Measurements from ENCODE around the gene BRD7. TPM values are rescaled to one million over a fixed set of nuclear protein-coding genes. Genes with fewer than 3 reads are reported as not detected.

BRD7 gene
- total and polyA plus RNA-seq, 2 of the 13 experiments (the other 11 are each of a cell fraction or from before 2014, with no cell fraction given) = 82.3 to 149 TPM

- H4K20me1 ChIP-seq (ENCODE audit: insufficient read depth, low read length) = no peaks in the 10 kb centered on the region
- DNase-seq (ENCODE audit: low spot score) (no peak), ATAC-seq (peak; percentile 5; the same call in 2 of the 3 replicates), FAIRE-seq (no peak)
- peaks cover 2 to 26% of the 10 kb centered on the region in 2 experiments; a peak in 3 of 5 replicates for H3K27me3 ChIP-seq (ENCODE audit: control insufficient read depth in 1 of 2, insufficient read depth in 2 of 2, low read length in 2 of 2)
- no peaks in the 10 kb centered on the region for H3K79me2 ChIP-seq (ENCODE audit: insufficient read depth, low read length)
- no peak overlapping the region for H3K9ac ChIP-seq (ENCODE audit: insufficient read depth, low read depth, low read length)
- H3K27ac ChIP-seq (ENCODE audit: extremely low read length, insufficient read depth, low read length) = no peak overlapping the region
- BruUV-seq (replicated peaks) = no TSS peak
- H3K9me3 ChIP-seq (ENCODE audit: low read length) = no peaks in the 10 kb centered on the region
- intact Hi-C loops (cut with micrococcal nuclease; ENCODE audit: unreplicated experiment) (no loop called here), in situ Hi-C loops (cut with HindIII; ENCODE audit: extremely low pct_ligation_motif_present, low pct_unique_long_range_greater_than_20kb) (loop anchor here (5.0 kb wide), 1 partner anchor 52 kb away; no protein-coding TSS in a partner anchor)
- ChIA-PET CTCF (ENCODE audit: low intra/inter-chr PET ratio, low total read pairs) (no interaction called here), POLR2A (interaction anchor here (0.6 kb wide), 1 partner anchor 21 kb away, joined by 4 read pairs; no protein-coding TSS in a partner anchor)
- no peaks in the 10 kb centered on the region for H3K36me3 ChIP-seq (replicated peaks in 1 of 2; ENCODE audit: control insufficient read depth in 1 of 2, insufficient read depth in 2 of 2, low read length in 2 of 2)
- TF ChIP-seq KLF11 (CRISPR knock-in tag; IDR thresholded peaks at IDR 0.05) = no peak
- no peak for TF ChIP-seq SMARCC2 (IDR thresholded peaks at IDR 0.05)
- TF ChIP-seq ZNF629 (CRISPR knock-in tag; conservative IDR thresholded peaks at IDR 0.05) = peak; percentile 75
- TF ChIP-seq ZNF678 (CRISPR knock-in tag; IDR thresholded peaks at IDR 0.05) = no peak
- TF ChIP-seq TMF1 (CRISPR knock-in tag; IDR thresholded peaks at IDR 0.05; ENCODE audit: low read depth) = no peak
- peak; percentile 71; the same call in 1 of the 2 replicates for TF ChIP-seq CEBPB (IDR thresholded peaks at IDR 0.05; ENCODE audit: borderline replicate concordance, low read depth, low read length)
- no peak for TF ChIP-seq HNRNPUL1 (IDR thresholded peaks at IDR 0.05; ENCODE audit: low read depth, low read length)
- 74% methylated on average over 11 of the region's 13 CpGs for WGBS (ENCODE audit: low lambda C conversion rate)
- peaks cover 35% of the 10 kb centered on the region for H3K4me1 ChIP-seq (ENCODE audit: insufficient read depth, low read length)
- H2AFZ ChIP-seq (ENCODE audit: low read length) = no peak overlapping the region
- no peak overlapping the region for H3K4me3 ChIP-seq (replicated peaks in 1 of 3; ENCODE audit: insufficient read depth in 1 of 3, low read depth in 2 of 3, low read length in 3 of 3)
- H3K4me2 ChIP-seq (ENCODE audit: low read depth, low read length) = no peak overlapping the region
These were observed 98.2 kb downstream of the BRD7 start for GRCh38 chr16:50270510-50271147.

GRCh38 chr16:50269769-50270509, 98.8 kb downstream of the BRD7 start:
- CTCF ChIA-PET (ENCODE audit: low intra/inter-chr PET ratio, low total read pairs) = no interaction called here
- FAIRE-seq = no peak
- no TSS peak for BruUV-seq (replicated peaks)

More at GRCh38 chr16:50269769-50270509, 98.8 kb downstream of the BRD7 start:
- DNase-seq (ENCODE audit: low spot score) = no peak
- H3K4me2 ChIP-seq (ENCODE audit: low read depth, low read length) = no peak overlapping the region
- in situ Hi-C loops (cut with HindIII; ENCODE audit: extremely low pct_ligation_motif_present, low pct_unique_long_range_greater_than_20kb) (loop anchor here (5.0 to 10.0 kb wide), 3 partner anchors 32 to 395 kb away; no protein-coding TSS in a partner anchor), intact Hi-C loops (cut with micrococcal nuclease; ENCODE audit: unreplicated experiment) (no loop called here)
- POLR2A ChIA-PET = no interaction called here
- no peak overlapping the region for H3K4me3 ChIP-seq (replicated peaks in 1 of 3; ENCODE audit: insufficient read depth in 1 of 3, low read depth in 2 of 3, low read length in 3 of 3)
- no peak for TF ChIP-seq AGO1 (IDR thresholded peaks at IDR 0.05; ENCODE audit: low read depth, low read length, poor library complexity, severe bottlenecking)
- TF ChIP-seq TGIF2 (CRISPR knock-in tag; IDR thresholded peaks at IDR 0.05) = no peak
- no peak for TF ChIP-seq ZFP62 (CRISPR knock-in tag; IDR thresholded peaks at IDR 0.05)
- TF ChIP-seq ZNF761 (CRISPR knock-in tag; conservative IDR thresholded peaks at IDR 0.05) = no peak
- no peak for TF ChIP-seq LRRFIP1 (CRISPR knock-in tag; conservative IDR thresholded peaks at IDR 0.05)
- no peak for TF ChIP-seq ZFYVE20 (CRISPR knock-in tag; IDR thresholded peaks at IDR 0.05; ENCODE audit: borderline replicate concordance, low read depth)
- no peak for TF ChIP-seq SMARCE1 (IDR thresholded peaks at IDR 0.05; ENCODE audit: borderline replicate concordance)
- no peaks in the 10 kb centered on the region for H3K36me3 ChIP-seq (replicated peaks in 1 of 2; ENCODE audit: control insufficient read depth in 1 of 2, insufficient read depth in 2 of 2, low read length in 2 of 2)
- peaks cover 2 to 21% of the 10 kb centered on the region in 2 experiments; a peak in 3 of 5 replicates for H3K27me3 ChIP-seq (ENCODE audit: control insufficient read depth in 1 of 2, insufficient read depth in 2 of 2, low read length in 2 of 2)
- H3K9me3 ChIP-seq (ENCODE audit: low read length) = no peaks in the 10 kb centered on the region
- H4K20me1 ChIP-seq (ENCODE audit: insufficient read depth, low read length) = no peaks in the 10 kb centered on the region
- 70% methylated on average over 12 of the region's 12 CpGs for WGBS (ENCODE audit: low lambda C conversion rate)
- no peak for ATAC-seq
- no peaks in the 10 kb centered on the region for H3K79me2 ChIP-seq (ENCODE audit: insufficient read depth, low read length)
- H3K4me1 ChIP-seq (ENCODE audit: insufficient read depth, low read length) = peaks cover 42% of the 10 kb centered on the region
- no peak overlapping the region for H2AFZ ChIP-seq (ENCODE audit: low read length)
- no peak overlapping the region for H3K9ac ChIP-seq (ENCODE audit: insufficient read depth, low read depth, low read length)
- H3K27ac ChIP-seq (ENCODE audit: extremely low read length, insufficient read depth, low read length) = no peak overlapping the region

All from HepG2 (cell line).